Calu3 (cell line): Measurements from ENCODE around the gene MRS2. TPM values are rescaled to one million over a fixed set of nuclear protein-coding genes. Genes with fewer than 3 reads are reported as not detected.

Experiments used
- BruUV-seq: library from RNA; stranded (reverse); fragments of 400-500 nt; replicated peaks from 2 replicates; lab custom pipeline; 2021; lab: Mats Ljungman, UMichigan
- CTCF ChIA-PET: fragments of 300-600 bp; sonication (Branson Sonifier 250); formaldehyde crosslinking; loops from one replicate; lab custom pipeline; 2022; ENCODE audit warnings: antibody characterized with exemption; lab: Charles Lee
- DNase-seq: peaks from one replicate; pipeline ENCODE4 v3.0.0; 2022
- H3K27ac Mint-ChIP-seq: one replicate; pipeline ENCODE4 v1.8.0; 2022; ENCODE audit warnings: mixed read lengths; ENCODE audit not compliant: unreplicated experiment
- H3K27me3 Mint-ChIP-seq: one replicate; pipeline ENCODE4 v1.8.0; 2022; ENCODE audit warnings: mixed read lengths; ENCODE audit not compliant: unreplicated experiment
- H3K36me3 Mint-ChIP-seq: one replicate; pipeline ENCODE4 v1.8.0; 2022; ENCODE audit warnings: mild to moderate bottlenecking, moderate library complexity, mixed read lengths; ENCODE audit not compliant: insufficient read depth, unreplicated experiment
- H3K4me1 Mint-ChIP-seq: one replicate; pipeline ENCODE4 v1.8.0; 2022; ENCODE audit warnings: mild to moderate bottlenecking, low read depth, mixed read lengths; ENCODE audit not compliant: unreplicated experiment
- H3K4me3 Mint-ChIP-seq: one replicate; pipeline ENCODE4 v1.8.0; 2022; ENCODE audit warnings: mild to moderate bottlenecking, low read depth, moderate library complexity, mixed read lengths; ENCODE audit not compliant: unreplicated experiment
- H3K9me3 Mint-ChIP-seq: one replicate; pipeline ENCODE4 v1.8.0; 2022; ENCODE audit warnings: low read depth, mixed read lengths; ENCODE audit not compliant: unreplicated experiment
- intact Hi-C: fragments of 100-400 bp; cut with micrococcal nuclease; formaldehyde crosslinking; loops from one replicate; pipeline ENCODE4 v1.10.0; 2022; ENCODE audit not compliant: unreplicated experiment
- total RNA-seq: library from RNA; stranded (reverse); gene quantifications from 2 replicates; pipeline ENCODE4 v1.2.3, GENCODE V29; 2022
- TF ChIP-seq, protein P1 (sequence below): fragments of 200-600 bp; IDR thresholded peaks from one replicate; pipeline ENCODE4 v1.8.0; 2022; ENCODE audit warnings: antibody characterized with exemption; ENCODE audit not compliant: unreplicated experiment

Gene MRS2
- total RNA-seq, 1 experiment from 2014 or later: 56.7 TPM

DNA sequence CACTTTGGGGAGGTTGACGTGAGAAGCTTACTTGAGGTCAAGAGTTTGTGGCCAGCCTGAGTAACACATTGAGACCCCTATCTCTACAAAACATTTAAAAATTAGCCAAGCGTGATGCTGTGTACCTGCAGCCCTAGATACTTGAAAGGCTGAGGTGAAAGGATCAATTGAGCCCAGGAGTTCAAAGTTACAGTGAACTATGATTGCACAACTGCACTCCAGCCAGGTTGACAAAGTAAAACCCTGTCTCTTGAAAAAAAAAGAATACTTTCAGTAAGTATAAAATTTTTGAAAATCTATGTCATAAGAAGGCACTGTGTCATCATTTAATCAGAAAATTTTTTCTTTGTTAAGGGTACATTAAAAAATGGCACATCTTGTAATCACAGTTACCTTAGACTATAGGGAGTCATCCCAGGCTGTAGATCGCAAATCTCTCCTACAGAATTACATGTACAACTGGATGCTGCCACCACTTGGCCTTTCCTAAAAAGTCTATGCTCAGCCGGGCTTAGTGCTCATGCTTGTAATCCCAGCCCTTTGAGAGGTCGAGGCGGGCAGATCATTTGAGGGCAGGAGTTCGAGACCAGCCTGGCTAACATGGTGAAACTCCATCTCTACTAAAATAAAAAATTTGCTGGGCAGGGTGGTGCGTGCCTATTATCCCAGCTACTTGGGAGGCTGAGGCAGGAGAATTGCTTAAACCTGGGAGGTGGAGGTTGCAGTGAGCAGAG, 17.0 kb upstream of the MRS2 start:
- peaks cover 3% of the 10 kb centered on the region for H3K9me3 Mint-ChIP-seq
- BruUV-seq: no TSS peak
- peaks cover 66% of the 10 kb centered on the region for H3K4me1 Mint-ChIP-seq
- peak overlapping the region; percentile 72 for H3K27ac Mint-ChIP-seq
- DNase-seq: peak; percentile 60
- TF ChIP-seq, protein P1, sequence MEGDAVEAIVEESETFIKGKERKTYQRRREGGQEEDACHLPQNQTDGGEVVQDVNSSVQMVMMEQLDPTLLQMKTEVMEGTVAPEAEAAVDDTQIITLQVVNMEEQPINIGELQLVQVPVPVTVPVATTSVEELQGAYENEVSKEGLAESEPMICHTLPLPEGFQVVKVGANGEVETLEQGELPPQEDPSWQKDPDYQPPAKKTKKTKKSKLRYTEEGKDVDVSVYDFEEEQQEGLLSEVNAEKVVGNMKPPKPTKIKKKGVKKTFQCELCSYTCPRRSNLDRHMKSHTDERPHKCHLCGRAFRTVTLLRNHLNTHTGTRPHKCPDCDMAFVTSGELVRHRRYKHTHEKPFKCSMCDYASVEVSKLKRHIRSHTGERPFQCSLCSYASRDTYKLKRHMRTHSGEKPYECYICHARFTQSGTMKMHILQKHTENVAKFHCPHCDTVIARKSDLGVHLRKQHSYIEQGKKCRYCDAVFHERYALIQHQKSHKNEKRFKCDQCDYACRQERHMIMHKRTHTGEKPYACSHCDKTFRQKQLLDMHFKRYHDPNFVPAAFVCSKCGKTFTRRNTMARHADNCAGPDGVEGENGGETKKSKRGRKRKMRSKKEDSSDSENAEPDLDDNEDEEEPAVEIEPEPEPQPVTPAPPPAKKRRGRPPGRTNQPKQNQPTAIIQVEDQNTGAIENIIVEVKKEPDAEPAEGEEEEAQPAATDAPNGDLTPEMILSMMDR: no peak
- H3K27me3 Mint-ChIP-seq: no peaks in the 10 kb centered on the region
- peaks cover 40% of the 10 kb centered on the region for H3K36me3 Mint-ChIP-seq
- CTCF ChIA-PET: interaction anchor here (1.1 to 5.4 kb wide), 4 partner anchors 10 to 102 kb away, joined by 4 to 121 read pairs (median 6); no protein-coding TSS in a partner anchor
- intact Hi-C loops: loop anchor here (1.0 to 5.0 kb wide), 3 partner anchors 43 to 188 kb away; no protein-coding TSS in a partner anchor
- peak overlapping the region; percentile 3 for H3K4me3 Mint-ChIP-seq

DNA sequence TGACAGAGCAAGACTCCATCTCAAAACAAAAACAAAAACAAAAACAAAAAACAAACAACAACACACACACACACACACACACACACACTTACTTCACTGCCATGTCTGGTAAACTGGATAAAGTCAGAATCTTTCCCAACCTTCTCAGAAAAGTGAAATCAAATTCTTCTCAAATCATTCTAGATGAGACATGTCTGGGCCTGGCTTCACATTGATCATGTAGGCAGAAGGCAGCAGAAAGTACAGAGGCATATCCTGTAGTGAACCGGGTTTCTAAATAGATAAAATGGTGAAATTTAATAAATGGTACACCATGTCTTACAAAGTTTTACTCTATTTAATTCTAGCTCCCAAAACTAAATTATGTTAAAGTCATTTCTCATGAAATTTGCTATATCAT, 14.9 kb upstream of the MRS2 start:
- intact Hi-C loops: loop anchor here (5.0 kb wide), 2 partner anchors 46 to 191 kb away; no protein-coding TSS in a partner anchor
- DNase-seq: no peak
- Mint-ChIP-seq H3K27me3 (no peaks in the 10 kb centered on the region), H3K36me3 (peaks cover 31% of the 10 kb centered on the region), H3K27ac (peak overlapping the region; percentile 45), H3K9me3 (peaks cover 3% of the 10 kb centered on the region), H3K4me3 (no peak overlapping the region), H3K4me1 (peaks cover 47% of the 10 kb centered on the region)
- CTCF ChIA-PET: interaction anchor here (0.7 to 5.4 kb wide), 4 partner anchors 15 to 113 kb away, joined by 3 to 121 read pairs (median 16); partner anchors contain the start of genes DCDC2 and MRS2
- BruUV-seq: no TSS peak
- TF ChIP-seq, protein P1: no peak

DNA sequence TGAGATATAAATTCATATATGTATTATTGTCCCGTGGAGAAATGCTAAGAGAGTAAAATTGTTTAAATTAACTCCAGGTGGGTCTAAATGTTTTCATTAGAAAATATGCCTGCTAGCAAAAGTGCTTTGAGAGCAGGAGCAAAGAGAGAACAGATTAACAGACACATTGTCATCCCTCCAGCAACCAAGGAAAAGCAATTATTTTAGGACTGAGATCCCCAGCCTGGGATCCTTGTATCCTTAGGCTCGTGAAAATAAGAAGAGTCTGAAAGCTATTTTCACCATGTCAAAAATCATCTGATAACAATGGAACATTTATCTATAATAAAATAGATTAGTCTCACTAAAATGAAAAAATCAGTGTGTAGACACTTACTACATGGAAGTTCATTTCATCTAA, 11.5 kb upstream of the MRS2 start:
- Mint-ChIP-seq H3K4me1 (peaks cover 22% of the 10 kb centered on the region), H3K4me3 (no peak overlapping the region), H3K36me3 (peaks cover 11% of the 10 kb centered on the region), H3K27ac (no peak overlapping the region), H3K27me3 (no peaks in the 10 kb centered on the region), H3K9me3 (no peaks in the 10 kb centered on the region)
- intact Hi-C loops: no loop called here
- no TSS peak for BruUV-seq
- CTCF ChIA-PET: no interaction called here
- DNase-seq: no peak
- TF ChIP-seq, protein P1: no peak

DNA sequence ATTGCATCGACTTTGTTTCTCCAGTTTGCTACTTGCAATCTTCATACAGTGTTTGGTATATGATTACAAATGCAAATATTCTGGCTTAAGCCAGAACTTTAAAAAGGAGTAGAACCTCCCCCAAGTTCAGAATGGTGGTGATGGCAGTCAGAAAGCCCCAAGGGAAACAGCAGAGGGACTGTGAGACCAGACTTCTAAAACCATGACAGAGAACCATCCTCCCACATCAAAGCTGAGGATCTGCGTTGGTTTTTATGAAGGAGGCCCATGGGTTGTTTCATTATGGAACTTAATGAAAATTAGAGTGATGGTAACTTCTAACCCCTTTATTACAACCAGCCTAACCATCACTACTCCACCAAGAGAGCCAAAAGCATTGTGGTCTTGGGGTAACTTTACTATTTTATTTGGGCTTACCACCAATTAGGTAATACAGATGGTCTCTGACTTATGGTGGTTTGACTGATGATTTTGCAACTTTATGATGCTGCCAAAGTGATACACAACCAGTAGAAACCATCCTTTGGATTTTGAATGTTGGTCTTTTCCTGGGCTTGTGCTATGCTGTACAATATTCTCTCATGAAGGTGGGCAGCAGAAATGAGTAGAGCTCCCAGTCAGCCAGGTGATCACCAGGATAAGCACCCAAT, 10.9 kb upstream of the MRS2 start:
- H3K27ac Mint-ChIP-seq: no peak overlapping the region

More for the DNA sequence above, 10.9 kb upstream of the MRS2 start:
- Mint-ChIP-seq H3K36me3 (peaks cover 11% of the 10 kb centered on the region), H3K4me1 (peaks cover 16% of the 10 kb centered on the region), H3K27me3 (no peaks in the 10 kb centered on the region), H3K4me3 (no peak overlapping the region), H3K9me3 (peaks cover 3% of the 10 kb centered on the region)
- no peak for DNase-seq
- no TSS peak for BruUV-seq
- TF ChIP-seq, protein P1: no peak
- CTCF ChIA-PET: interaction anchor here (0.5 to 1.9 kb wide), 2 partner anchors 14 to 109 kb away, joined by 3 to 8 read pairs; no protein-coding TSS in a partner anchor
- intact Hi-C loops: no loop called here
